T-cell (primary cell): ENCODE results near the gene UHRF1. TPM values are rescaled to one million over a fixed set of nuclear protein-coding genes. Genes with fewer than 3 reads are reported as not detected.

Source experiments
- ATAC-seq, 4 experiments: fragments of 200-7000 bp in 3 of 4; fragments of 150-1000 bp in 1 of 4; cut with Tn5 transposase; replicated peaks in 1 of 4; 1 replicate in 3 of 4; 2 replicates in 1 of 4; pipeline ENCODE4 v1.10.0; 2021; ENCODE audit warnings: moderate library complexity in 3 of 4, mild to moderate bottlenecking in 2 of 4, moderate number of reproducible peaks in 1 of 4
- CTCF ChIA-PET, 2 donors: fragments of 300-600 bp; sonication (Branson Sonifier 250); formaldehyde crosslinking; loops; one replicate each; lab custom pipeline; 2022; ENCODE audit warnings: antibody characterized with exemption in 2 of 2; lab: Charles Lee
- POLR2A ChIA-PET, 2 donors: fragments of 300-600 bp; sonication (Branson Sonifier 250); formaldehyde crosslinking; loops; one replicate each; lab custom pipeline; 2022; ENCODE audit warnings: antibody characterized with exemption in 2 of 2; lab: Charles Lee
- DNase-seq, 35 experiments: peaks; one replicate each; pipeline versions ENCODE4 v3.0.0 to v3.0.0-alpha.2; 2013 to 2023
- H3K27ac ChIP-seq: one replicate; pipeline ENCODE4 v1.5.1; 2013; ENCODE audit warnings: low read length
- H3K27me3 ChIP-seq, 2 experiments: replicated peaks in 1 of 2; 1 replicate in 1 of 2; 2 replicates in 1 of 2; pipeline versions ENCODE4 v1.6.1 to v1.7.0; 2013; ENCODE audit warnings: low read length in 1 of 2, mixed read lengths in 1 of 2; ENCODE audit not compliant: control insufficient read depth in 2 of 2, insufficient read depth in 2 of 2; ENCODE audit errors: extremely low read depth in 1 of 2
- H3K36me3 ChIP-seq, 2 donors: 1 replicate in 1 of 2; 2 replicates in 1 of 2; pipeline versions ENCODE4 v1.6.1 to v1.7.0; 2013; ENCODE audit warnings: low read length in 1 of 2; ENCODE audit not compliant: control insufficient read depth in 2 of 2, insufficient read depth in 1 of 2; ENCODE audit errors: extremely low read depth in 1 of 2
- H3K4me1 ChIP-seq, 2 experiments: 1 replicate in 1 of 2; 2 replicates in 1 of 2; pipeline versions ENCODE4 v1.6.1 to v1.7.0; 2013; ENCODE audit warnings: low read length in 2 of 2, mixed read lengths in 1 of 2; ENCODE audit not compliant: insufficient read depth in 2 of 2, control insufficient read depth in 1 of 2; ENCODE audit errors: extremely low read depth in 1 of 2
- H3K4me3 ChIP-seq, 2 donors: 1 replicate in 1 of 2; 2 replicates in 1 of 2; pipeline versions ENCODE4 v1.5.1 to v1.7.0; 2013; ENCODE audit warnings: mild to moderate bottlenecking in 2 of 2, low read length in 1 of 2, moderate library complexity in 1 of 2; ENCODE audit not compliant: control insufficient read depth in 1 of 2; ENCODE audit errors: extremely low read depth in 1 of 2
- H3K9me3 ChIP-seq: 2 replicates; pipeline ENCODE4 v1.7.0; 2013
- H3K27ac Mint-ChIP-seq, 2 donors: one replicate each; pipeline ENCODE4 v1.8.0; 2020 to 2021; ENCODE audit warnings: mild to moderate bottlenecking in 2 of 2, mixed read lengths in 2 of 2
- H3K27me3 Mint-ChIP-seq, 2 donors: one replicate each; pipeline ENCODE4 v1.8.0; 2021 to 2022; ENCODE audit warnings: mixed read lengths in 2 of 2
- H3K36me3 Mint-ChIP-seq: one replicate; pipeline ENCODE4 v1.8.0; 2021; ENCODE audit warnings: mixed read lengths
- H3K4me1 Mint-ChIP-seq, 3 donors: one replicate each; pipeline ENCODE4 v1.8.0; 2020 to 2022; ENCODE audit warnings: mixed read lengths in 3 of 3, mild to moderate bottlenecking in 1 of 3
- H3K4me3 Mint-ChIP-seq, 3 donors: one replicate each; pipeline ENCODE4 v1.8.0; 2020 to 2022; ENCODE audit warnings: mild to moderate bottlenecking in 3 of 3, mixed read lengths in 3 of 3, moderate library complexity in 3 of 3
- H3K9me3 Mint-ChIP-seq, 3 donors: one replicate each; pipeline ENCODE4 v1.8.0; 2020 to 2022; ENCODE audit warnings: mixed read lengths in 3 of 3
- WGBS: methylation state at CpG from one replicate; pipeline ENCODE4 v1.1.5; 2013; ENCODE audit warnings: missing lambda C conversion rate; ENCODE audit not compliant: insufficient coverage; 5-methylcytosine and 5-hydroxymethylcytosine counted together
- total RNA-seq, 35 experiments: library from RNA in 6 of 35; stranded (reverse) in 6 of 35; fragments of 120-200 nt in 1 of 35; gene quantifications; one replicate each; pipeline versions ENCODE4 v1.2.1 to v1.2.4 and lab custom pipeline; 2013 to 2026

Gene UHRF1
- total RNA-seq, 5 donors from 2014 or later (not counting 1 experiment from before 2014, with no cell fraction given) = 0.89 to 3.1 (median 2.0) TPM

GRCh38 chr19:4990306-4990705 lies 81.0 kb downstream of the UHRF1 start:
- peaks cover 0 to 15% (median 0%) of the 10 kb centered on the region in 3 donors for H3K9me3 Mint-ChIP-seq
- no peaks in the 10 kb centered on the region for H3K27me3 Mint-ChIP-seq
- ATAC-seq = no peak
- peaks cover 24% of the 10 kb centered on the region for H3K36me3 Mint-ChIP-seq
- no peak for DNase-seq
- Histone ChIP-seq H3K36me3 (peaks cover under 1 to 2% of the 10 kb centered on the region in 2 donors), H3K27me3 (no peaks in the 10 kb centered on the region), H3K9me3 (no peaks in the 10 kb centered on the region), H3K4me1 (peaks cover 0 to 16% of the 10 kb centered on the region in 2 experiments), H3K4me3 (no peak overlapping the region), H3K27ac (no peak overlapping the region)
- CTCF ChIA-PET = interaction anchor here in 1 of 2 donors (0.7 kb wide), 1 partner anchor 469 kb away, joined by 3 read pairs; no protein-coding TSS in a partner anchor
- H3K27ac Mint-ChIP-seq = no peak overlapping the region
- WGBS = 82% methylated on average over 4 of the region's 7 CpGs
- peaks cover 22 to 40% (median 38%) of the 10 kb centered on the region in 3 donors for H3K4me1 Mint-ChIP-seq
- H3K4me3 Mint-ChIP-seq = no peak overlapping the region
- POLR2A ChIA-PET = interaction anchor here in 1 of 2 donors (0.6 kb wide), 1 partner anchor 599 kb away, joined by 3 read pairs; no protein-coding TSS in a partner anchor

- no peaks in the 10 kb centered on the region for H3K36me3 ChIP-seq
- H3K4me3 ChIP-seq = no peak overlapping the region
- H3K36me3 Mint-ChIP-seq = peaks cover 33% of the 10 kb centered on the region
- H3K27me3 Mint-ChIP-seq = no peaks in the 10 kb centered on the region
- ChIA-PET POLR2A (no interaction called here), CTCF (no interaction called here)
- ATAC-seq = no peak
- peaks cover 0 to 10% of the 10 kb centered on the region in 2 experiments for H3K4me1 ChIP-seq
- 97% methylated on average over 3 of the region's 9 CpGs for WGBS
- H3K9me3 Mint-ChIP-seq = peaks cover 0 to 15% (median 0%) of the 10 kb centered on the region in 3 donors
- H3K9me3 ChIP-seq = no peaks in the 10 kb centered on the region
- H3K4me3 Mint-ChIP-seq = no peak overlapping the region
- H3K27me3 ChIP-seq = no peaks in the 10 kb centered on the region
- H3K27ac ChIP-seq = no peak overlapping the region
- peaks cover 22 to 38% (median 30%) of the 10 kb centered on the region in 3 donors for H3K4me1 Mint-ChIP-seq
- DNase-seq = no peak
- H3K27ac Mint-ChIP-seq = no peak overlapping the region
These were observed 82.2 kb downstream of the UHRF1 start for GRCh38 chr19:4991538-4991937.

DNA sequence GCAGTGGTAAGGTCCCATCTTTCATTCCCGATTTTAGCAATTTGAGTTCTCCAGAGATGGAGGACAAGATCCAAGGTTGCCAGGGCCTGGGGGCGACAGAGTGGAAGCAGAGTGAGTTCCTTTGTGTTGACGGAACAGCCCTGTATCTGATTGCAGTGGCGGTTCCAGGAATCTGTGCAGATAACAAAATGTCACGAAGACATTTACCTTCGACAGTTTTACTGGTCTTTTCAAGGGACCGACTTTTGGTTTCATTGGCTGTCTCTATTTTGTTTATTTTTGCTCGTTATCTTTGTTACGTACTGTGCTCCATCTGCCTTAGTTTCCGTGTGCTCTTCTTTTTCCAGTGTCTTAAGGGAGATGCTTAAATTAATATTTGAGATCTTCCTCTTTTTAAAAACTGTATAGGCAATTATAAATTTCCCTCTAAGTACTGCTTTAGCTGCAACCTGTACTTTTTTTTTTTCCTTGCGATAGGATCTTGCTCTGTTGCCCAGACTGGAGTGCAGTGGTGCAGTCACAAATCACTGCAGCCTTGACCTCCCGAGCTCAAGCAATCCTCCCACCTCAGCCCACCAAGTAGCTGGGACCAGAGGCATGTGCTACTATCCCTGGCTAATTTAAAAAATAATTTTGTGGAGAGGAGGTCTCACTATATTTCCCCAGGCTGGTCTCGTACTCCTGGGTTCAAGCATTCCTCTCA lies 82.8 kb downstream of the UHRF1 start:
- ATAC-seq = no peak
- ChIA-PET CTCF (no interaction called here), POLR2A (no interaction called here)
- peaks cover 0 to 9% of the 10 kb centered on the region in 2 experiments for H3K4me1 ChIP-seq
- no peak overlapping the region for H3K27ac Mint-ChIP-seq
- 91% methylated on average over 8 of the region's 13 CpGs for WGBS
- H3K27me3 ChIP-seq = no peaks in the 10 kb centered on the region
- H3K36me3 Mint-ChIP-seq = peaks cover 36% of the 10 kb centered on the region
- no peak overlapping the region for H3K4me3 ChIP-seq
- H3K9me3 ChIP-seq = no peaks in the 10 kb centered on the region
- H3K27me3 Mint-ChIP-seq = no peaks in the 10 kb centered on the region
- H3K9me3 Mint-ChIP-seq = peaks cover 0 to 15% (median 0%) of the 10 kb centered on the region in 3 donors
- H3K4me1 Mint-ChIP-seq = peaks cover 20 to 35% (median 30%) of the 10 kb centered on the region in 3 donors
- H3K4me3 Mint-ChIP-seq = no peak overlapping the region
- no peak for DNase-seq
- no peak overlapping the region for H3K27ac ChIP-seq
- H3K36me3 ChIP-seq = no peaks in the 10 kb centered on the region

GRCh38 chr19:4993683-4994082 lies 84.4 kb downstream of the UHRF1 start:
- Mint-ChIP-seq H3K27me3 (no peaks in the 10 kb centered on the region), H3K27ac (no peak overlapping the region), H3K4me3 (no peak overlapping the region), H3K36me3 (peaks cover 41% of the 10 kb centered on the region), H3K4me1 (peaks cover 15 to 24% (median 21%) of the 10 kb centered on the region in 3 donors), H3K9me3 (peaks cover 0 to 15% (median 0%) of the 10 kb centered on the region in 3 donors)
- Histone ChIP-seq H3K4me3 (no peak overlapping the region), H3K27me3 (no peaks in the 10 kb centered on the region), H3K9me3 (no peaks in the 10 kb centered on the region), H3K36me3 (no peaks in the 10 kb centered on the region), H3K4me1 (no peaks in the 10 kb centered on the region), H3K27ac (no peak overlapping the region)
- WGBS = 100% methylated on average over 1 of the region's 3 CpGs
- ATAC-seq (no peak), DNase-seq (no peak)
- CTCF ChIA-PET = interaction anchor here (0.6 to 0.7 kb wide), 2 partner anchors 15 to 982 kb away, joined by 4 to 5 read pairs; no protein-coding TSS in a partner anchor
- POLR2A ChIA-PET = no interaction called here

GRCh38 chr19:4996701-4997100 lies 87.4 kb downstream of the UHRF1 start:
- WGBS = 75% methylated on average over 1 of the region's 5 CpGs

GRCh38 chr19:4997297-4997696 lies 88.0 kb downstream of the UHRF1 start:
- WGBS = 94% methylated on average over 12 of the region's 12 CpGs
- no peak overlapping the region for H3K27ac ChIP-seq
- peaks cover 32% of the 10 kb centered on the region for H3K36me3 Mint-ChIP-seq
- peaks cover 0 to 7% (median 0%) of the 10 kb centered on the region in 3 donors for H3K9me3 Mint-ChIP-seq
- H3K27ac Mint-ChIP-seq = no peak overlapping the region
- no peak overlapping the region for H3K4me3 ChIP-seq
- DNase-seq = no peak
- H3K4me3 Mint-ChIP-seq = no peak overlapping the region
- no peaks in the 10 kb centered on the region for H3K27me3 Mint-ChIP-seq
- no peaks in the 10 kb centered on the region for H3K36me3 ChIP-seq
- no peaks in the 10 kb centered on the region for H3K9me3 ChIP-seq
- no peaks in the 10 kb centered on the region for H3K27me3 ChIP-seq
- peaks cover 14 to 25% (median 25%) of the 10 kb centered on the region in 3 donors for H3K4me1 Mint-ChIP-seq
- ChIA-PET POLR2A (no interaction called here), CTCF (no interaction called here)
- ATAC-seq = no peak
- peaks cover 0 to 3% of the 10 kb centered on the region in 2 experiments for H3K4me1 ChIP-seq

More at GRCh38 chr19:4996701-4997100, 87.4 kb downstream of the UHRF1 start:
- ChIA-PET POLR2A (no interaction called here), CTCF (no interaction called here)
- no peak for DNase-seq
- H3K4me1 ChIP-seq = peaks cover 0 to 3% of the 10 kb centered on the region in 2 experiments
- H3K27ac Mint-ChIP-seq = no peak overlapping the region
- no peaks in the 10 kb centered on the region for H3K27me3 Mint-ChIP-seq
- H3K36me3 ChIP-seq = no peaks in the 10 kb centered on the region
- H3K9me3 Mint-ChIP-seq = peaks cover 0 to 13% (median 0%) of the 10 kb centered on the region in 3 donors
- H3K27ac ChIP-seq = no peak overlapping the region
- H3K4me1 Mint-ChIP-seq = peaks cover 13 to 25% (median 24%) of the 10 kb centered on the region in 3 donors
- ATAC-seq = no peak
- H3K27me3 ChIP-seq = no peaks in the 10 kb centered on the region
- H3K36me3 Mint-ChIP-seq = peaks cover 38% of the 10 kb centered on the region
- no peak overlapping the region for H3K4me3 ChIP-seq
- no peaks in the 10 kb centered on the region for H3K9me3 ChIP-seq
- H3K4me3 Mint-ChIP-seq = no peak overlapping the region
